ACC112 (cell line): Measurements from ENCODE around the gene GRK5.

Source experiments
- H2AFZ ChIP-seq: fragments of 200-600 bp; sonication (generic); one replicate; pipeline ENCODE4 v1.6.0; 2017; ENCODE audit warnings: antibody characterized with exemption, low read length; ENCODE audit not compliant: unreplicated experiment
- H3K27ac ChIP-seq: fragments of 200-600 bp; sonication (generic); 2 replicates; pipeline ENCODE4 v1.5.1; 2014; ENCODE audit warnings: low read depth, mild to moderate bottlenecking, antibody characterized with exemption, low read length, moderate library complexity
- H3K27me3 ChIP-seq: fragments of 200-600 bp; sonication (generic); 2 replicates; pipeline ENCODE4 v1.6.1; 2014; ENCODE audit warnings: mild to moderate bottlenecking, antibody characterized with exemption, low read length, moderate library complexity, mixed read lengths; ENCODE audit not compliant: insufficient read depth
- H3K36me3 ChIP-seq: fragments of 200-600 bp; sonication (generic); 2 replicates; pipeline ENCODE4 v1.6.1; 2016; ENCODE audit warnings: mild to moderate bottlenecking, antibody characterized with exemption, low read length, moderate library complexity, mixed read lengths; ENCODE audit not compliant: insufficient read depth
- H3K4me1 ChIP-seq: fragments of 200-600 bp; sonication (generic); one replicate; pipeline ENCODE4 v1.6.1; 2016; ENCODE audit warnings: low read length, mixed read lengths; ENCODE audit not compliant: insufficient read depth, unreplicated experiment, control insufficient read depth
- H3K4me3 ChIP-seq: fragments of 200-600 bp; sonication (generic); 2 replicates; pipeline ENCODE4 v1.5.1; 2014; ENCODE audit warnings: mild to moderate bottlenecking, low read depth, low read length
- H3K79me2 ChIP-seq: fragments of 200-600 bp; sonication (generic); one replicate; pipeline ENCODE4 v1.6.0; 2016; ENCODE audit warnings: low read length; ENCODE audit not compliant: control insufficient read depth, unreplicated experiment, insufficient read depth

Gene GRK5

GRCh38 chr10:119396709-119397071, 189.3 kb downstream of the GRK5 start:
- H3K27me3 ChIP-seq, result no peaks in the 10 kb centered on the region
- H3K4me3 ChIP-seq, result no peak overlapping the region
- no peaks in the 10 kb centered on the region for H3K36me3 ChIP-seq
- H3K27ac ChIP-seq, result no peak overlapping the region
- H3K79me2 ChIP-seq, result no peaks in the 10 kb centered on the region
- H3K4me1 ChIP-seq, result peaks cover 16% of the 10 kb centered on the region
- no peak overlapping the region for H2AFZ ChIP-seq

GRCh38 chr10:119397416-119397815, 190.0 kb downstream of the GRK5 start:
- Histone ChIP-seq H3K27me3 (no peaks in the 10 kb centered on the region), H2AFZ (no peak overlapping the region), H3K79me2 (no peaks in the 10 kb centered on the region), H3K36me3 (no peaks in the 10 kb centered on the region), H3K4me3 (no peak overlapping the region), H3K4me1 (peaks cover 22% of the 10 kb centered on the region), H3K27ac (no peak overlapping the region)

- Histone ChIP-seq H3K4me1 (peaks cover 23% of the 10 kb centered on the region), H3K27ac (no peak overlapping the region), H3K4me3 (no peak overlapping the region), H3K36me3 (no peaks in the 10 kb centered on the region), H3K27me3 (no peaks in the 10 kb centered on the region), H3K79me2 (no peaks in the 10 kb centered on the region), H2AFZ (no peak overlapping the region)
Observed at GRCh38 chr10:119398996-119399395, 191.6 kb downstream of the GRK5 start.

GRCh38 chr10:119399466-119399865, 192.1 kb downstream of the GRK5 start:
- H3K4me1 ChIP-seq, result peaks cover 23% of the 10 kb centered on the region
- H3K79me2 ChIP-seq, result no peaks in the 10 kb centered on the region
- H3K4me3 ChIP-seq, result no peak overlapping the region
- H3K27ac ChIP-seq, result no peak overlapping the region
- H3K27me3 ChIP-seq, result no peaks in the 10 kb centered on the region
- no peaks in the 10 kb centered on the region for H3K36me3 ChIP-seq
- no peak overlapping the region for H2AFZ ChIP-seq

- Histone ChIP-seq H2AFZ (no peak overlapping the region), H3K79me2 (no peaks in the 10 kb centered on the region), H3K36me3 (no peaks in the 10 kb centered on the region), H3K27ac (peak overlapping the region; percentile 84), H3K4me1 (peaks cover 13% of the 10 kb centered on the region), H3K4me3 (no peak overlapping the region), H3K27me3 (no peaks in the 10 kb centered on the region)
Observed at GRCh38 chr10:119401671-119402395, 194.5 kb downstream of the GRK5 start.

- H3K36me3 ChIP-seq, result no peaks in the 10 kb centered on the region
- no peaks in the 10 kb centered on the region for H3K27me3 ChIP-seq
- H3K27ac ChIP-seq, result no peak overlapping the region
- H2AFZ ChIP-seq, result no peak overlapping the region
- H3K4me3 ChIP-seq, result no peak overlapping the region
- no peaks in the 10 kb centered on the region for H3K79me2 ChIP-seq
- H3K4me1 ChIP-seq, result peaks cover 13% of the 10 kb centered on the region
Observed at GRCh38 chr10:119403921-119404320, 196.6 kb downstream of the GRK5 start.

GRCh38 chr10:119404719-119405519, 197.5 kb downstream of the GRK5 start:
- Histone ChIP-seq H3K4me3 (no peak overlapping the region), H3K79me2 (no peaks in the 10 kb centered on the region), H3K4me1 (peaks cover 13% of the 10 kb centered on the region), H3K36me3 (no peaks in the 10 kb centered on the region), H2AFZ (no peak overlapping the region), H3K27ac (no peak overlapping the region), H3K27me3 (no peaks in the 10 kb centered on the region)

- no peak overlapping the region for H2AFZ ChIP-seq
- H3K79me2 ChIP-seq, result no peaks in the 10 kb centered on the region
- no peaks in the 10 kb centered on the region for H3K27me3 ChIP-seq
- H3K36me3 ChIP-seq, result no peaks in the 10 kb centered on the region
- H3K27ac ChIP-seq, result no peak overlapping the region
- H3K4me1 ChIP-seq, result peaks cover 13% of the 10 kb centered on the region
- H3K4me3 ChIP-seq, result no peak overlapping the region
Observed at GRCh38 chr10:119405520-119405807, 198.1 kb downstream of the GRK5 start.

- Histone ChIP-seq H3K4me3 (no peak overlapping the region), H3K36me3 (no peaks in the 10 kb centered on the region), H2AFZ (no peak overlapping the region), H3K79me2 (no peaks in the 10 kb centered on the region), H3K4me1 (peaks cover 11% of the 10 kb centered on the region), H3K27ac (no peak overlapping the region), H3K27me3 (no peaks in the 10 kb centered on the region)
Observed at GRCh38 chr10:119406137-119406536, 198.8 kb downstream of the GRK5 start.

GRCh38 chr10:119406601-119407253, 199.4 kb downstream of the GRK5 start:
- H3K36me3 ChIP-seq, result no peaks in the 10 kb centered on the region
- no peaks in the 10 kb centered on the region for H3K27me3 ChIP-seq
- no peak overlapping the region for H3K27ac ChIP-seq
- H3K79me2 ChIP-seq, result no peaks in the 10 kb centered on the region
- H3K4me3 ChIP-seq, result no peak overlapping the region
- H3K4me1 ChIP-seq, result peaks cover 7% of the 10 kb centered on the region
- H2AFZ ChIP-seq, result no peak overlapping the region
